Naive B cell (primary cell): Measurements from ENCODE around the gene IRAG1. TPM values are rescaled to one million over a fixed set of nuclear protein-coding genes. Genes with fewer than 3 reads are reported as not detected.

Experiments used
- ATAC-seq, 2 donors: fragments of 150-1000 bp; cut with Tn5 transposase; 2 replicates each; pipeline ENCODE4 v1.10.0; 2021; ENCODE audit warnings: low read depth in 2 of 2, mild to moderate bottlenecking in 2 of 2, moderate library complexity in 2 of 2
- DNase-seq: peaks from one replicate; pipeline ENCODE4 v3.0.0; 2022
- H3K27ac Mint-ChIP-seq, 6 donors: one replicate each; pipeline ENCODE4 v1.8.0; 2020 to 2022; ENCODE audit warnings: mild to moderate bottlenecking in 6 of 6, mixed read lengths in 6 of 6, moderate library complexity in 5 of 6, inconsistent platforms in 2 of 6
- H3K27me3 Mint-ChIP-seq, 3 donors: one replicate each; pipeline ENCODE4 v1.8.0; 2021 to 2022; ENCODE audit warnings: mixed read lengths in 3 of 3, mild to moderate bottlenecking in 1 of 3
- H3K36me3 Mint-ChIP-seq, 2 donors: one replicate each; pipeline ENCODE4 v1.8.0; 2020 to 2022; ENCODE audit warnings: mixed read lengths in 2 of 2, inconsistent platforms in 1 of 2, mild to moderate bottlenecking in 1 of 2
- H3K4me1 Mint-ChIP-seq, 3 donors: one replicate each; pipeline ENCODE4 v1.8.0; 2020 to 2022; ENCODE audit warnings: mixed read lengths in 3 of 3, inconsistent platforms in 1 of 3, mild to moderate bottlenecking in 1 of 3, moderate library complexity in 1 of 3
- H3K4me3 Mint-ChIP-seq, 8 donors: one replicate each; pipeline ENCODE4 v1.8.0; 2020 to 2022; ENCODE audit warnings: mild to moderate bottlenecking in 8 of 8, mixed read lengths in 8 of 8, moderate library complexity in 8 of 8, inconsistent platforms in 2 of 8
- H3K9me3 Mint-ChIP-seq, 7 donors: one replicate each; pipeline ENCODE4 v1.8.0; 2020 to 2022; ENCODE audit warnings: mixed read lengths in 7 of 7, mild to moderate bottlenecking in 5 of 7, inconsistent platforms in 2 of 7, moderate library complexity in 1 of 7
- polyA plus RNA-seq, 6 donors: library from polyadenylated mRNA; unstranded; fragments of 300-500 nt; fragmentation: Illumina TruSeq; gene quantifications; one replicate each; pipeline ENCODE4 v1.2.3, GENCODE V29; 2021; ENCODE audit warnings: low read depth in 6 of 6

The IRAG1 gene
- polyA plus RNA-seq, 6 donors from 2014 or later = 0.57 to 1.0 (median 0.78) TPM

GRCh38 chr11:10722307-10722706, 28.8 kb upstream of the IRAG1 start:
- Mint-ChIP-seq H3K4me3 (no peak overlapping the region), H3K27ac (peak overlapping the region in 1 of 6 donors; percentile 4), H3K9me3 (no peaks in the 10 kb centered on the region), H3K36me3 (no peaks in the 10 kb centered on the region), H3K27me3 (peaks cover 0 to 17% (median 6%) of the 10 kb centered on the region in 3 donors), H3K4me1 (peaks cover 13 to 21% (median 20%) of the 10 kb centered on the region in 3 donors)
- DNase-seq (no peak), ATAC-seq (no peak)

GRCh38 chr11:10720881-10721376, 27.4 kb upstream of the IRAG1 start:
- Mint-ChIP-seq H3K27me3 (peaks cover 0 to 21% (median 6%) of the 10 kb centered on the region in 3 donors), H3K4me1 (peaks cover 7 to 16% (median 9%) of the 10 kb centered on the region in 3 donors), H3K9me3 (no peaks in the 10 kb centered on the region), H3K36me3 (no peaks in the 10 kb centered on the region), H3K27ac (peak overlapping the region in 1 of 6 donors; percentile 4), H3K4me3 (no peak overlapping the region)
- DNase-seq (no peak), ATAC-seq (no peak)

- ATAC-seq = no peak
- Mint-ChIP-seq H3K9me3 (no peaks in the 10 kb centered on the region), H3K4me1 (peaks cover 0 to 5% (median 0%) of the 10 kb centered on the region in 3 donors), H3K27ac (no peak overlapping the region), H3K27me3 (peaks cover 0 to 21% (median 6%) of the 10 kb centered on the region in 3 donors), H3K36me3 (no peaks in the 10 kb centered on the region), H3K4me3 (no peak overlapping the region)
- no peak for DNase-seq
These were observed 26.1 kb upstream of the IRAG1 start for GRCh38 chr11:10719616-10720015.

DNA sequence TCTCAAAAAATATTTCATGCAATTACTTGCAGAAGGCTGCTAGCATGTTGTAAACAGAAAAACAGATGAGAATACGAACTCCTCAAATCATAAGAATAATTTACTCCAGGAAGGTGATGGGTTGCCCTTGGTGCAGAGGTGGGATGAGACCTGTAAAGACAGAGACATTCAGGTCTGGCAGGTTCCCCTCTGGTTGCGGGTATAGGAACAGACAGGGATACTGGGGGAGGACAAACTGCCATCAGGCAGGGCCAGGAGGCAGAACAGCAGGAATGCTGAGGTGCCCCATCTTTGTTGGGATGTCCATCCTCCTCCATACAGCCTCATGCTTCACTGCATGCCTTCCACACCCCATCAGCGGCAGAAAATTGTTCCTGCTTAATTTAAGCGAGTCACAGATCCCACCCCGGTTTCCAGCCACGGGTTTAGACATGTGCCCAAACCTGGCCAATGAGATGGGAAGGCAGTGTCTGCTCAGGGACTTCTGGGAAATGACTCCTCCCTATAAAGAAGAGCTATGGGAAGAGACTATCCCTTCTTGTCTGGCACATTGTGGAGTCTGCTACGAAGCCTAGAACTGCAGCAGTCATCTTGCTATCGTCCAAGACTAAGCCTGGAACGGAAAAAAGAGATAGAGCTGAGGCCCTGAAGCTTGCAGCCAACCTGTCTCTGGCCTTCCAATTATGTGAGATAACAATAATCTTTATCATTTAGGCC, 23.1 kb upstream of the IRAG1 start:
- no peak for ATAC-seq
- no peak for DNase-seq
- H3K9me3 Mint-ChIP-seq = no peaks in the 10 kb centered on the region
- H3K36me3 Mint-ChIP-seq = no peaks in the 10 kb centered on the region
- H3K4me3 Mint-ChIP-seq = no peak overlapping the region
- peaks cover 0 to 21% (median 6%) of the 10 kb centered on the region in 3 donors for H3K27me3 Mint-ChIP-seq
- H3K27ac Mint-ChIP-seq = no peak overlapping the region
- no peaks in the 10 kb centered on the region for H3K4me1 Mint-ChIP-seq

GRCh38 chr11:10716122-10716521, 22.6 kb upstream of the IRAG1 start:
- H3K4me3 Mint-ChIP-seq = no peak overlapping the region
- ATAC-seq (no peak), DNase-seq (no peak)
- peaks cover 0 to 21% (median 6%) of the 10 kb centered on the region in 3 donors for H3K27me3 Mint-ChIP-seq
- no peak overlapping the region for H3K27ac Mint-ChIP-seq
- H3K9me3 Mint-ChIP-seq = no peaks in the 10 kb centered on the region
- H3K36me3 Mint-ChIP-seq = no peaks in the 10 kb centered on the region
- H3K4me1 Mint-ChIP-seq = no peaks in the 10 kb centered on the region

DNA sequence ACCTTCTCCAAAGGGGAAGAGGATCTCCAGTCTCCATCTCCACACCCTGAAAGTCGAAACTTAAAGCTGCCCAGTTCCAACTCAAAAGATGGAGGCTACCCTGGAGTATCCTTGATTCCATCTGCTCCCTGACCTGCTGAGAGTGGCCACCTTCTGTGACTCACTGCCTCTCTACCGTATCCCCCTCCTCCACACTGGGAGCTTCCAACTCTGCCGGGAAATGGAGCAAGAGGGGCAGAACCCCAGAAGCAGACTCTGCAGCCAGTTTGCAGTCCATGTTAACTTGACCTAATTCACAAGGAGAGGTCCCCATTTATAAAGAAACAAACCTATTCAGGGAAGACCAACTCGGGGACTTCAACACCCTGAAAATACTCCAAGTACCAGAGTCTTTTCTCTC, 22.0 kb upstream of the IRAG1 start:
- Mint-ChIP-seq H3K9me3 (no peaks in the 10 kb centered on the region), H3K4me3 (no peak overlapping the region), H3K36me3 (no peaks in the 10 kb centered on the region), H3K4me1 (no peaks in the 10 kb centered on the region), H3K27ac (peak overlapping the region in 1 of 6 donors; percentile 65), H3K27me3 (peaks cover 0 to 21% (median 6%) of the 10 kb centered on the region in 3 donors)
- DNase-seq (no peak), ATAC-seq (no peak)

DNA sequence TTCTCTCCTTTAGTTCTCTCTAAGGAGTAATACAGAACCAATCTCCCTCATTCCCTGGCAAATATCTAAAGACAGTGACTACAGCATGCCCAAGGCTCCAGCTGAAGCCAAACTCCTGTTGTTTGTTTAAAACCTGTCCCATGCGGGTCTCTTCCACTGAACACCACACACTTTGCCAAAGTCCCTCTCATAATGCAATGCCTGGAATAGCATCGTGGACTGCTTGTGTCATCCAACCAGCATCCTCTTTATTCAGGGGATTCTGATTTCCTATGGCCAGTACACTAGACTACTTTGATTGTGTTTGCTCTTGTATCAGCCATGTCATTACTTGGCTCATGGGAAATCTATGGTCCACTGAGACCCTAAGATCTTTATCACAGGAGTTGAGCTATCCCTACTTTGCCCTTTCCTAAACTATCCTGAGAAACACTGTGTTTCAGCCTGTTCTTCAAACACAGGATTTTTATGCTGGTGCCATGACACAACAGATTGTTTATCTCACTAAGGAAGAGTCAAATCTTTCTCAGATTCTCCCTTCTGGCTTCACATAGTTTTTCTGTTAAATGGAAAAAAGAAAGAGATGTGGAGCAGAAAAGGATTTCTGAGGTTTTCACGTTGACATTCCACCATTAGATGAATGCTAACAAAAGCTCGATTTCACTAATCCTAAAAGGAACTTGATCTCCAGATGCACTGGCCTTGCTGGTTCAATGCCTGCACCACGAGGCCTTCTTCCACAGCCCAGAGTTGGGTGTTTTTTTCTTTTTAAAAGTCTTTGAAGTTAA, 15.9 kb upstream of the IRAG1 start:
- H3K27me3 Mint-ChIP-seq = no peaks in the 10 kb centered on the region
- DNase-seq = no peak
- no peaks in the 10 kb centered on the region for H3K36me3 Mint-ChIP-seq
- H3K9me3 Mint-ChIP-seq = no peaks in the 10 kb centered on the region
- no peak for ATAC-seq
- H3K27ac Mint-ChIP-seq = no peak overlapping the region
- no peaks in the 10 kb centered on the region for H3K4me1 Mint-ChIP-seq
- H3K4me3 Mint-ChIP-seq = no peak overlapping the region

- no peak for ATAC-seq
- no peak for DNase-seq
- Mint-ChIP-seq H3K4me3 (no peak overlapping the region), H3K27me3 (no peaks in the 10 kb centered on the region), H3K9me3 (no peaks in the 10 kb centered on the region), H3K27ac (peak overlapping the region in 1 of 6 donors; percentile 48), H3K36me3 (no peaks in the 10 kb centered on the region), H3K4me1 (no peaks in the 10 kb centered on the region)
These were observed 14.6 kb upstream of the IRAG1 start for GRCh38 chr11:10708131-10708530.

- H3K4me3 Mint-ChIP-seq = no peak overlapping the region
- ATAC-seq (no peak), DNase-seq (no peak)
These were observed 8.4 kb upstream of the IRAG1 start for GRCh38 chr11:10701982-10702381.

GRCh38 chr11:10699072-10699471, 5.5 kb upstream of the IRAG1 start:
- Mint-ChIP-seq H3K27ac (no peak overlapping the region), H3K36me3 (no peaks in the 10 kb centered on the region), H3K4me1 (peaks cover 6 to 10% (median 9%) of the 10 kb centered on the region in 3 donors), H3K27me3 (peaks cover 0 to 6% (median 0%) of the 10 kb centered on the region in 3 donors), H3K9me3 (peaks cover 0 to 10% (median 4%) of the 10 kb centered on the region in 7 donors), H3K4me3 (no peak overlapping the region)
- no peak for ATAC-seq
- no peak for DNase-seq

More at GRCh38 chr11:10701982-10702381, 8.4 kb upstream of the IRAG1 start:
- Mint-ChIP-seq H3K9me3 (peaks cover 0 to 10% (median 4%) of the 10 kb centered on the region in 7 donors), H3K27ac (peak overlapping the region in 1 of 6 donors; percentile 34), H3K27me3 (no peaks in the 10 kb centered on the region), H3K36me3 (no peaks in the 10 kb centered on the region), H3K4me1 (peaks cover 0 to 3% (median 2%) of the 10 kb centered on the region in 3 donors)

DNA sequence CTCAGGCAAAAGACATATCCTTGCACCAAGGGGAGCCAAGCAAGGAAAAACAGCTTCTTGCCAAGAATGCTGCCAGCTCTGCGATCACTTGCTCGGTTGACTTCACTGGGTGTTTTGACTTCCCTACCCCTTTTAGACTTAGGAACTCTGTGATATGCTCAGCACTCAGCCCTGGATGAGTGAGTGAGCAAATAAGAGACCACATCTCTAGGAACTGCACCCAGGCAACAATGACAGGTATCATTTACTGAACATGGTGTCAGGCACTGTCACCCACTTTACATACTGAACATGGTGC, 3.7 kb upstream of the IRAG1 start:
- Mint-ChIP-seq H3K4me3 (no peak overlapping the region), H3K27me3 (peaks cover 0 to 12% (median 8%) of the 10 kb centered on the region in 3 donors), H3K9me3 (peaks cover 0 to 10% (median 4%) of the 10 kb centered on the region in 7 donors), H3K4me1 (peaks cover 6 to 10% (median 9%) of the 10 kb centered on the region in 3 donors), H3K36me3 (no peaks in the 10 kb centered on the region), H3K27ac (peak overlapping the region in 1 of 6 donors; percentile 12)
- DNase-seq (no peak), ATAC-seq (no peak)

DNA sequence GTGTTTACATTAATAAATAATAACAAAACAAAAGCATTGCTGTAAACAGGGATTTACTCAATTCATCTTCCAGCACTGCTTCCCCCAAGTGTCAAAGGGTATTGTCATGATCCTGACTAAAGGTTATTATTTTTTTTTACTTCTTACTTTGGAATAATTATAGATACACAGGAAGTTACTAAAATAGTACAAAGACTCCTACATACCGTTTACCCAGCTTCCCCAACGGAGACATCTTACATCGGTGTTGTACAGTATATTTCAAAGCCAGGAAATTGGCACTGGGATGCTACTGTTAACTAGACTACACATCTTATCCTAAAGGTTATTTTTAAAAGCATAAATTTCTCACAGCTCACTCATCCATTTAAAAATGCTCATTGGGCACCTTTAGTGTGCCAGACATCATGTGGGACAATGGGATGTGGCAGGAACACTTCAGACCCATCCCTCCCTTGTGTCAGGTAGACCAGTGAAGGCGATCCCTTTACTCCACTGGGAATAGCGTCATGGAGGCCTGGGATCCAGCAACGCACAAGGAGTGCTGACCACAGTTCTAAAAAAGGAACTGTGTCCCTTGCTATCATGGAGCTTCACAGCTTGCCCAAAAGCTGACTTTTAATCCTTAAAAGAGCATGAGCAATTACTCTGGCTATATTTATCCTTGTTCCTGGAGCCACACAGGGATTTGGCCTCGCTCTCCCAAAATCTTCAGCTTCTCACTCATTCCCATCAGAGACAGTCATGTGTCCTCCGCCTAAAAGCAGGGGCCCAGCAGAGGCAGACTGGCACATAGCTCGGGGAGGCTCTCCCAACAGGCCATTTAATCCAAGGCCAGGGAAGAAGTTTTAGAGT, 3.1 kb upstream of the IRAG1 start:
- H3K27ac Mint-ChIP-seq = peak overlapping the region in 1 of 6 donors; percentile 12
- H3K27me3 Mint-ChIP-seq = peaks cover 0 to 12% (median 9%) of the 10 kb centered on the region in 3 donors
- peaks cover 6 to 10% (median 9%) of the 10 kb centered on the region in 3 donors for H3K4me1 Mint-ChIP-seq
- no peaks in the 10 kb centered on the region for H3K36me3 Mint-ChIP-seq
- H3K4me3 Mint-ChIP-seq = peak overlapping the region in 1 of 8 donors; percentile 29
- DNase-seq = no peak
- peaks cover 0 to 10% (median 4%) of the 10 kb centered on the region in 7 donors for H3K9me3 Mint-ChIP-seq
- no peak for ATAC-seq

DNA sequence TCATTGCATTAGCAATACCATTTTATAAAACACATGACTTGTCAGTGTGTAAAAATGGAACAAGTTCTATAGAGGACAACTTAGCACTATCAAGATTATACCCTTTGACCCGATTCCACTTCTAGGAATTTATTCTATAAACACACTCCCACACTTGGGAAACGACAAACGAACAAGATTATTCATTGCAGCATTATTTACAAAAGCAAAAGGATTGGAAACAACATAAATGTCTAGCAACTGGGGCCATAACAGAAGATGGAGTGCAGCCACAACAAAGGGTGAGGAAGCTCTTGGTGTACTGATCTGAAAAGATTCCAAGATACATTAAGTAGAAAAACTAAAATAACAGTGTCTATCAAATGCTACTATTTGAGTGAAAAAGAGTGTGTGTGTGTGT, 2.3 kb upstream of the IRAG1 start:
- H3K27me3 Mint-ChIP-seq = peaks cover 0 to 12% (median 9%) of the 10 kb centered on the region in 3 donors
- H3K4me1 Mint-ChIP-seq = peaks cover 6 to 10% (median 9%) of the 10 kb centered on the region in 3 donors
- H3K9me3 Mint-ChIP-seq = peaks cover 0 to 9% (median 4%) of the 10 kb centered on the region in 7 donors
- no peak for ATAC-seq
- DNase-seq = no peak
- no peak overlapping the region for H3K4me3 Mint-ChIP-seq
- H3K27ac Mint-ChIP-seq = no peak overlapping the region
- no peaks in the 10 kb centered on the region for H3K36me3 Mint-ChIP-seq
